Measurements from ENCODE around the gene WRAP53. TPM values are rescaled to one million over a fixed set of nuclear protein-coding genes. Genes with fewer than 3 reads are reported as not detected.

Gene WRAP53
- total and polyA plus RNA-seq, 2 of the 13 experiments (the other 11 are each of a cell fraction or from before 2014, with no cell fraction given): 7.0 to 19.5 TPM

DNA sequence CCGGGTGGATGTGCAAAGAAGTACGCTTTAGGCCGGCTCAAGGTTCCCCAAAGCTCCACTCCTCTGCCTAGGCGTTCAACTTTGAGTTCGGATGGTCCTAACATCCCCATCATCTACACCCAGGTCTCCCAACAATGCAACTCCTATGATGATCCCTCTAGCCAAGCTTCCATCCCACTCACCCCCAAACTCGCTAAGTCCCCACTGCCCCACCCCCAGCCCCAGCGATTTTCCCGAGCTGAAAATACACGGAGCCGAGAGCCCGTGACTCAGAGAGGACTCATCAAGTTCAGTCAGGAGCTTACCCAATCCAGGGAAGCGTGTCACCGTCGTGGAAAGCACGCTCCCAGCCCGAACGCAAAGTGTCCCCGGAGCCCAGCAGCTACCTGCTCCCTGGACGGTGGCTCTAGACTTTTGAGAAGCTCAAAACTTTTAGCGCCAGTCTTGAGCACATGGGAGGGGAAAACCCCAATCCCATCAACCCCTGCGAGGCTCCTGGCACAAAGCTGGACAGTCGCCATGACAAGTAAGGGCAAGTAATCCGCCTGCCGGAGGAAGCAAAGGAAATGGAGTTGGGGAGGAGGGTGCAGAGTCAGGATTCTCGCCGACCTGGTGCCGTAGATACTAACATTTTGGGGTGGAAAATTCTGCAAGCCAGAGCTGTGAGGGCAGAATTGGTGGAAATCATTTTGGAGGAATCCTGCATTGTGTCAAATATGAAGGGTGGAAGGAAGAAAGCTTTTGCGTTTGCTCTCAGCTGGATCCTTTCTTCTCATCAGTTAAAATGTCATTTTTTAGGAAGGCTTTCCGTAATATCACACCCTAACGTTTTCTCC is 987 bp upstream of the WRAP53 start, which contains the start of gene TP53 (continued):
- TF ChIP-seq ZNF143 (CRISPR knock-in tag; IDR thresholded peaks at IDR 0.05): peak; percentile 93
- peak; percentile 64; the same call in 1 of the 2 replicates for TF ChIP-seq TARDBP (CRISPR knock-in tag; IDR thresholded peaks at IDR 0.05)
- TF ChIP-seq, protein P1, sequence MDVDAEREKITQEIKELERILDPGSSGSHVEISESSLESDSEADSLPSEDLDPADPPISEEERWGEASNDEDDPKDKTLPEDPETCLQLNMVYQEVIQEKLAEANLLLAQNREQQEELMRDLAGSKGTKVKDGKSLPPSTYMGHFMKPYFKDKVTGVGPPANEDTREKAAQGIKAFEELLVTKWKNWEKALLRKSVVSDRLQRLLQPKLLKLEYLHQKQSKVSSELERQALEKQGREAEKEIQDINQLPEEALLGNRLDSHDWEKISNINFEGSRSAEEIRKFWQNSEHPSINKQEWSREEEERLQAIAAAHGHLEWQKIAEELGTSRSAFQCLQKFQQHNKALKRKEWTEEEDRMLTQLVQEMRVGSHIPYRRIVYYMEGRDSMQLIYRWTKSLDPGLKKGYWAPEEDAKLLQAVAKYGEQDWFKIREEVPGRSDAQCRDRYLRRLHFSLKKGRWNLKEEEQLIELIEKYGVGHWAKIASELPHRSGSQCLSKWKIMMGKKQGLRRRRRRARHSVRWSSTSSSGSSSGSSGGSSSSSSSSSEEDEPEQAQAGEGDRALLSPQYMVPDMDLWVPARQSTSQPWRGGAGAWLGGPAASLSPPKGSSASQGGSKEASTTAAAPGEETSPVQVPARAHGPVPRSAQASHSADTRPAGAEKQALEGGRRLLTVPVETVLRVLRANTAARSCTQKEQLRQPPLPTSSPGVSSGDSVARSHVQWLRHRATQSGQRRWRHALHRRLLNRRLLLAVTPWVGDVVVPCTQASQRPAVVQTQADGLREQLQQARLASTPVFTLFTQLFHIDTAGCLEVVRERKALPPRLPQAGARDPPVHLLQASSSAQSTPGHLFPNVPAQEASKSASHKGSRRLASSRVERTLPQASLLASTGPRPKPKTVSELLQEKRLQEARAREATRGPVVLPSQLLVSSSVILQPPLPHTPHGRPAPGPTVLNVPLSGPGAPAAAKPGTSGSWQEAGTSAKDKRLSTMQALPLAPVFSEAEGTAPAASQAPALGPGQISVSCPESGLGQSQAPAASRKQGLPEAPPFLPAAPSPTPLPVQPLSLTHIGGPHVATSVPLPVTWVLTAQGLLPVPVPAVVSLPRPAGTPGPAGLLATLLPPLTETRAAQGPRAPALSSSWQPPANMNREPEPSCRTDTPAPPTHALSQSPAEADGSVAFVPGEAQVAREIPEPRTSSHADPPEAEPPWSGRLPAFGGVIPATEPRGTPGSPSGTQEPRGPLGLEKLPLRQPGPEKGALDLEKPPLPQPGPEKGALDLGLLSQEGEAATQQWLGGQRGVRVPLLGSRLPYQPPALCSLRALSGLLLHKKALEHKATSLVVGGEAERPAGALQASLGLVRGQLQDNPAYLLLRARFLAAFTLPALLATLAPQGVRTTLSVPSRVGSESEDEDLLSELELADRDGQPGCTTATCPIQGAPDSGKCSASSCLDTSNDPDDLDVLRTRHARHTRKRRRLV (CRISPR knock-in tag; IDR thresholded peaks at IDR 0.05): no peak
- TF ChIP-seq, protein P2, sequence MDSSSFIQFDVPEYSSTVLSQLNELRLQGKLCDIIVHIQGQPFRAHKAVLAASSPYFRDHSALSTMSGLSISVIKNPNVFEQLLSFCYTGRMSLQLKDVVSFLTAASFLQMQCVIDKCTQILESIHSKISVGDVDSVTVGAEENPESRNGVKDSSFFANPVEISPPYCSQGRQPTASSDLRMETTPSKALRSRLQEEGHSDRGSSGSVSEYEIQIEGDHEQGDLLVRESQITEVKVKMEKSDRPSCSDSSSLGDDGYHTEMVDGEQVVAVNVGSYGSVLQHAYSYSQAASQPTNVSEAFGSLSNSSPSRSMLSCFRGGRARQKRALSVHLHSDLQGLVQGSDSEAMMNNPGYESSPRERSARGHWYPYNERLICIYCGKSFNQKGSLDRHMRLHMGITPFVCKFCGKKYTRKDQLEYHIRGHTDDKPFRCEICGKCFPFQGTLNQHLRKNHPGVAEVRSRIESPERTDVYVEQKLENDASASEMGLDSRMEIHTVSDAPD (CRISPR knock-in tag; IDR thresholded peaks at IDR 0.05): no peak
- 0 out of 2 replicates have a peak, but pooled peaks have one; percentile 62 for TF ChIP-seq MLLT10 (CRISPR knock-in tag; IDR thresholded peaks at IDR 0.05)
- TF ChIP-seq HDAC1 (CRISPR knock-in tag; IDR thresholded peaks at IDR 0.05): peak; percentile 64; the same call in 1 of the 2 replicates
- no peak for TF ChIP-seq FOXP1 (IDR thresholded peaks at IDR 0.05)
- no peak for TF ChIP-seq FOXP1 (CRISPR knock-in tag; IDR thresholded peaks at IDR 0.05)
- TF ChIP-seq GPN1 (CRISPR knock-in tag; IDR thresholded peaks at IDR 0.05; ENCODE audit: borderline replicate concordance): no peak
- TF ChIP-seq BRCA1 (CRISPR knock-in tag; IDR thresholded peaks at IDR 0.05): peak; percentile 22; the same call in 1 of the 2 replicates
- TF ChIP-seq, protein P3, sequence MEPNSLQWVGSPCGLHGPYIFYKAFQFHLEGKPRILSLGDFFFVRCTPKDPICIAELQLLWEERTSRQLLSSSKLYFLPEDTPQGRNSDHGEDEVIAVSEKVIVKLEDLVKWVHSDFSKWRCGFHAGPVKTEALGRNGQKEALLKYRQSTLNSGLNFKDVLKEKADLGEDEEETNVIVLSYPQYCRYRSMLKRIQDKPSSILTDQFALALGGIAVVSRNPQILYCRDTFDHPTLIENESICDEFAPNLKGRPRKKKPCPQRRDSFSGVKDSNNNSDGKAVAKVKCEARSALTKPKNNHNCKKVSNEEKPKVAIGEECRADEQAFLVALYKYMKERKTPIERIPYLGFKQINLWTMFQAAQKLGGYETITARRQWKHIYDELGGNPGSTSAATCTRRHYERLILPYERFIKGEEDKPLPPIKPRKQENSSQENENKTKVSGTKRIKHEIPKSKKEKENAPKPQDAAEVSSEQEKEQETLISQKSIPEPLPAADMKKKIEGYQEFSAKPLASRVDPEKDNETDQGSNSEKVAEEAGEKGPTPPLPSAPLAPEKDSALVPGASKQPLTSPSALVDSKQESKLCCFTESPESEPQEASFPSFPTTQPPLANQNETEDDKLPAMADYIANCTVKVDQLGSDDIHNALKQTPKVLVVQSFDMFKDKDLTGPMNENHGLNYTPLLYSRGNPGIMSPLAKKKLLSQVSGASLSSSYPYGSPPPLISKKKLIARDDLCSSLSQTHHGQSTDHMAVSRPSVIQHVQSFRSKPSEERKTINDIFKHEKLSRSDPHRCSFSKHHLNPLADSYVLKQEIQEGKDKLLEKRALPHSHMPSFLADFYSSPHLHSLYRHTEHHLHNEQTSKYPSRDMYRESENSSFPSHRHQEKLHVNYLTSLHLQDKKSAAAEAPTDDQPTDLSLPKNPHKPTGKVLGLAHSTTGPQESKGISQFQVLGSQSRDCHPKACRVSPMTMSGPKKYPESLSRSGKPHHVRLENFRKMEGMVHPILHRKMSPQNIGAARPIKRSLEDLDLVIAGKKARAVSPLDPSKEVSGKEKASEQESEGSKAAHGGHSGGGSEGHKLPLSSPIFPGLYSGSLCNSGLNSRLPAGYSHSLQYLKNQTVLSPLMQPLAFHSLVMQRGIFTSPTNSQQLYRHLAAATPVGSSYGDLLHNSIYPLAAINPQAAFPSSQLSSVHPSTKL (CRISPR knock-in tag; IDR thresholded peaks at IDR 0.05): no peak
- TF ChIP-seq ZNF180 (CRISPR knock-in tag; IDR thresholded peaks at IDR 0.05; ENCODE audit: borderline replicate concordance, low read depth): no peak
- TF ChIP-seq XRCC5 (optimal IDR thresholded peaks at IDR 0.05; ENCODE audit: low read length): no peak
- TF ChIP-seq, protein P4, sequence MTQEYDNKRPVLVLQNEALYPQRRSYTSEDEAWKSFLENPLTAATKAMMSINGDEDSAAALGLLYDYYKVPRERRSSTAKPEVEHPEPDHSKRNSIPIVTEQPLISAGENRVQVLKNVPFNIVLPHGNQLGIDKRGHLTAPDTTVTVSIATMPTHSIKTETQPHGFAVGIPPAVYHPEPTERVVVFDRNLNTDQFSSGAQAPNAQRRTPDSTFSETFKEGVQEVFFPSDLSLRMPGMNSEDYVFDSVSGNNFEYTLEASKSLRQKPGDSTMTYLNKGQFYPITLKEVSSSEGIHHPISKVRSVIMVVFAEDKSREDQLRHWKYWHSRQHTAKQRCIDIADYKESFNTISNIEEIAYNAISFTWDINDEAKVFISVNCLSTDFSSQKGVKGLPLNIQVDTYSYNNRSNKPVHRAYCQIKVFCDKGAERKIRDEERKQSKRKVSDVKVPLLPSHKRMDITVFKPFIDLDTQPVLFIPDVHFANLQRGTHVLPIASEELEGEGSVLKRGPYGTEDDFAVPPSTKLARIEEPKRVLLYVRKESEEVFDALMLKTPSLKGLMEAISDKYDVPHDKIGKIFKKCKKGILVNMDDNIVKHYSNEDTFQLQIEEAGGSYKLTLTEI (CRISPR knock-in tag; conservative IDR thresholded peaks at IDR 0.05): no peak
- TF ChIP-seq, protein P5, sequence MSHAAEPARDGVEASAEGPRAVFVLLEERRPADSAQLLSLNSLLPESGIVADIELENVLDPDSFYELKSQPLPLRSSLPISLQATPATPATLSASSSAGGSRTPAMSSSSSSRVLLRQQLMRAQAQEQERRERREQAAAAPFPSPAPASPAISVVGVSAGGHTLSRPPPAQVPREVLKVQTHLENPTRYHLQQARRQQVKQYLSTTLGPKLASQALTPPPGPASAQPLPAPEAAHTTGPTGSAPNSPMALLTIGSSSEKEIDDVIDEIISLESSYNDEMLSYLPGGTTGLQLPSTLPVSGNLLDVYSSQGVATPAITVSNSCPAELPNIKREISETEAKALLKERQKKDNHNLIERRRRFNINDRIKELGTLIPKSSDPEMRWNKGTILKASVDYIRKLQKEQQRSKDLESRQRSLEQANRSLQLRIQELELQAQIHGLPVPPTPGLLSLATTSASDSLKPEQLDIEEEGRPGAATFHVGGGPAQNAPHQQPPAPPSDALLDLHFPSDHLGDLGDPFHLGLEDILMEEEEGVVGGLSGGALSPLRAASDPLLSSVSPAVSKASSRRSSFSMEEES (CRISPR knock-in tag; IDR thresholded peaks at IDR 0.05): no peak
